ENCODE results near the gene WIZ. TPM values are rescaled to one million over a fixed set of nuclear protein-coding genes. Genes with fewer than 3 reads are reported as not detected.

WIZ gene
- total and polyA plus RNA-seq, 2 of the 8 experiments (the other 6 are each of a cell fraction or from before 2014, with no cell fraction given), result 12.5 to 33.2 TPM

GRCh38 chr19:15421136-15421695, 28.5 kb downstream of the WIZ start (continued):
- no peak for TF ChIP-seq JUN (IDR thresholded peaks at IDR 0.05; ENCODE audit: low read depth, low read length)
- TF ChIP-seq CBX5 (IDR thresholded peaks at IDR 0.05; ENCODE audit: low read depth, low read length), result no peak
- TF ChIP-seq EZH2 (IDR thresholded peaks at IDR 0.05; ENCODE audit: low read depth, low read length, severe bottlenecking), result no peak
- TF ChIP-seq MAFK (IDR thresholded peaks at IDR 0.05; ENCODE audit: low read depth, low read length), result no peak
- TF ChIP-seq GABPA (IDR thresholded peaks at IDR 0.05; ENCODE audit: borderline replicate concordance, insufficient read depth, low read length), result no peak
- TF ChIP-seq TBP (IDR thresholded peaks at IDR 0.05; ENCODE audit: low read depth, low read length), result no peak
- no peak for TF ChIP-seq TCF12 (IDR thresholded peaks at IDR 0.05; ENCODE audit: low read depth, low read length)
- no peak for TF ChIP-seq CHD7 (IDR thresholded peaks at IDR 0.05; ENCODE audit: insufficient replicate concordance, low read length)
- TF ChIP-seq CTCF (IDR thresholded peaks at IDR 0.05; ENCODE audit: control extremely low read depth in 1 of 3, insufficient read depth in 1 of 3, low read depth in 1 of 3, low read length in 3 of 3), result no peak

Measured in H1 (cell line).